ENCODE data around the gene F2RL1.
A peak's percentile ranks its signal among the peaks of the same experiment; 100 is the strongest.
"Not testable (repeated sequence)": the region's sequence is repeated elsewhere in the genome, so short reads cannot be mapped to it uniquely, and the experiment has no call there.

Gene F2RL1

GRCh38 chr5:76818844-76819831 lies at the start of gene F2RL1:
Gene F2RL1 (plus strand): TSS chr5:76819030. CDS start chr5:76819183, 153 bp downstream.
- DNase-seq (ENCODE audit: low read depth) = peak; percentile 89
- TF ChIP-seq CTCF (conservative IDR thresholded peaks at IDR 0.05; ENCODE audit: low read depth, low read length) = no peak
- peak within 1 kb of the TSS; percentile 87 for H3K4me3 ChIP-seq (ENCODE audit: low read depth, low read length)

DNA sequence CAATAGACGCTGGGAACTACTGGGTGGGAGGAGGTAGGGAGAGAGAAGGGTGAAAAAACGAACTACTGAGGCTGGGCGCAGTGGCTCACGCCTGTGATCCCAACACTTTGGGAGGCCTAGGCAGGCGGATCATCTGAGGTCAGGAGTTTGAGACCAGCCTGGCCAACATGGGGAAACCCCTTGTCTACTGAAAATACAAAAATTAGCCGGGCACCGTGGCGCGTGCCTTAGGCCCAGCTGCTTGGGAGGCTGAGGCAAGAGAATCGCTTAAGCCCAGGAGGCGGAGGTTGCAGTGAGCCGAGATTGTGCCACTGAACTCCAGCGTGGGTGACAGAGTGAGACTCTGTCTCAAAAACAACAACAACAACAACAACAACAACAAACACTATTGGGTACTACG lies 47.8 kb upstream of the F2RL1 start:
- not testable (repeated sequence) for DNase-seq (ENCODE audit: low read depth); H3K4me3 ChIP-seq (ENCODE audit: low read depth, low read length)

- no peak overlapping the region for H3K4me3 ChIP-seq (ENCODE audit: low read depth, low read length)
- DNase-seq (ENCODE audit: low read depth) = peak; percentile 49
- no peak for TF ChIP-seq CTCF (conservative IDR thresholded peaks at IDR 0.05; ENCODE audit: low read depth, low read length)
Measured at GRCh38 chr5:76771705-76772405, 47.0 kb upstream of the F2RL1 start.

- no peak for TF ChIP-seq CTCF (conservative IDR thresholded peaks at IDR 0.05; ENCODE audit: low read depth, low read length)
- no peak for DNase-seq (ENCODE audit: low read depth)
- H3K4me3 ChIP-seq (ENCODE audit: low read depth, low read length) = no peak overlapping the region
Measured at GRCh38 chr5:76775921-76776320, 42.9 kb upstream of the F2RL1 start.

DNA sequence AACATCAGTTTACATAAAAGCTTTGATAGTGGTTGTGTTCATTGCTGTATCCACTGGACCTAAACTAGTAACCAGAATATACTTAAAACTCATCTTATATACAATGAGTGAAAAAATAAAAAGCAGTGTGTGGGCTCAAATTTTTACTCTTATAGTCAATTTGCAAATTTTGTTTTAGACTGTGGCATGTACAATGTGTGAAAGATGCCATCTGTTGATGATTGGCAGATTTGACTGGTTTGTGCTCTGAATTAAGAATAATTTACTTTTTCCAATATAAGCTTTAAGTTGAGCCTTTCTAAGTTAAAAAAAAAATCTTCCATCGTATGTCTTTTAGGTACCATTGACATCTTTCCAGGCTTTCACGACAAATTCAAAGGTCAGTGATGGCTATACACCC lies 42.4 kb upstream of the F2RL1 start:
- DNase-seq (ENCODE audit: low read depth) = no peak
- TF ChIP-seq CTCF (conservative IDR thresholded peaks at IDR 0.05; ENCODE audit: low read depth, low read length) = no peak

DNA sequence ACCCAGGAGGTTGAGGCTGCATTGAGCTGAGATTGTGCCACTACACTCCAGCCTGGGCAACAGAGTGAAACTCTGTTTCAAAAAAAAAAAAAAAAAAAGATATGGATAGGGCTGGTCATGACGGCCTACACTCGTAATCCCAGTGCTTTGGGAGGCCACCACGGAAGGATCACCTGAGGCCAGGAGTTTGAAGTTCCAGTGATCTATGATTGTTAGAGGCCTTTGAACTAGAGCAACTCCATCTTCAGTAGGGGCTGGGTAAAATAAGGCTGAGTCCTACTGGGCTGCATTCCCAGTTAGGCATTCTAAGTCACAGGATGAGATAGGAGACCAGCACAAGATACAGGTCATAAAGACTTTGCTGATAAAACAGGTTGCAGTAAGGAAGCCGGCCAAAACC lies 38.2 kb upstream of the F2RL1 start:
- H3K4me3 ChIP-seq (ENCODE audit: low read depth, low read length); DNase-seq (ENCODE audit: low read depth): not testable (repeated sequence)

More for the DNA sequence above, 42.4 kb upstream of the F2RL1 start:
- no peak overlapping the region for H3K4me3 ChIP-seq (ENCODE audit: low read depth, low read length)

DNA sequence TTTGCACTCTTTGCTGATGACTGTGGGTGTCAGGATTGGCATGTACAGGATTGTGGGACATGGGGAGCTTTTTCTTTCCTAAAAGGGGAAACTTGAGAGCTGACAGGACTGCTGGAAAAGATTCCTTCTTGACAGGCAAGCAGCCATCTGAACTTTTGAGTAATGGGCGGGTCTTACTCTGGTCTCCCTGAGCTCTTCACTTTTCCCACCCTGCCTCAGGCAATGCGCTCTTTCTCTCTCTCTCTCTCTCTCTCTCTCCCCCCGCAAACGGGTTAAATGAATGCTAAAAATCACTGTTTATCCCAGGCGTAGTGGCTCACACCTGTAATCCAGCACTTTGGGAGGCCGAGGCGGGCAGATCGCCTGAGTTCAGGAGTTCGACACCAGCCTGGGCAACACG lies 37.1 kb upstream of the F2RL1 start:
- TF ChIP-seq CTCF (conservative IDR thresholded peaks at IDR 0.05; ENCODE audit: low read depth, low read length) = no peak
- no peak for DNase-seq (ENCODE audit: low read depth)
- no peak overlapping the region for H3K4me3 ChIP-seq (ENCODE audit: low read depth, low read length)

Data from choroid plexus epithelial cell (primary cell).